ENCODE results near the gene SNAPIN.
A peak's percentile ranks its signal among the peaks of the same experiment; 100 is the strongest.

Gene SNAPIN

GRCh38 chr1:153616144-153616916 is 42.2 kb upstream of the SNAPIN start, which contains the start of gene S100A14:
TSS of gene S100A14 (minus strand) at chr1:153616325. CDS start at chr1:153615858, 467 bp downstream.
- Histone ChIP-seq H3K4me1 (ENCODE audit: insufficient read depth, low read length, poor library complexity, severe bottlenecking) (peaks cover 4% of the 10 kb centered on the region), H3K9me2 (replicated peaks; ENCODE audit: low read depth, low read length) (no peaks in the 10 kb centered on the region), H3K36me3 (ENCODE audit: insufficient read depth, low read length) (no peaks in the 10 kb centered on the region), H3K9ac (ENCODE audit: low read depth, low read length, poor library complexity, severe bottlenecking) (no peak within 1 kb of the TSS), H4K20me1 (ENCODE audit: insufficient read depth, low read length, poor library complexity, severe bottlenecking) (no peaks in the 10 kb centered on the region), H3K9me3 (ENCODE audit: insufficient read depth, low read depth, low read length) (no peaks in the 10 kb centered on the region), H3K4me3 (ENCODE audit: low read length, poor library complexity, severe bottlenecking) (no peak within 1 kb of the TSS), H3K27me3 (ENCODE audit: insufficient read depth, low read length, poor library complexity, severe bottlenecking) (no peaks in the 10 kb centered on the region), H2AFZ (ENCODE audit: low read length) (0 out of 2 replicates have a peak within 1 kb of the TSS, but pooled peaks have one; percentile 20), H3K79me2 (ENCODE audit: insufficient read depth, low read length) (no peaks in the 10 kb centered on the region), H3K4me2 (ENCODE audit: low read depth, low read length, poor library complexity, severe bottlenecking) (no peak within 1 kb of the TSS), H3F3A (ENCODE audit: low read depth) (no peaks in the 10 kb centered on the region)
- no peak for TF ChIP-seq EZH2phosphoT487 (IDR thresholded peaks at IDR 0.05; ENCODE audit: borderline replicate concordance)
- TF ChIP-seq, protein P1, sequence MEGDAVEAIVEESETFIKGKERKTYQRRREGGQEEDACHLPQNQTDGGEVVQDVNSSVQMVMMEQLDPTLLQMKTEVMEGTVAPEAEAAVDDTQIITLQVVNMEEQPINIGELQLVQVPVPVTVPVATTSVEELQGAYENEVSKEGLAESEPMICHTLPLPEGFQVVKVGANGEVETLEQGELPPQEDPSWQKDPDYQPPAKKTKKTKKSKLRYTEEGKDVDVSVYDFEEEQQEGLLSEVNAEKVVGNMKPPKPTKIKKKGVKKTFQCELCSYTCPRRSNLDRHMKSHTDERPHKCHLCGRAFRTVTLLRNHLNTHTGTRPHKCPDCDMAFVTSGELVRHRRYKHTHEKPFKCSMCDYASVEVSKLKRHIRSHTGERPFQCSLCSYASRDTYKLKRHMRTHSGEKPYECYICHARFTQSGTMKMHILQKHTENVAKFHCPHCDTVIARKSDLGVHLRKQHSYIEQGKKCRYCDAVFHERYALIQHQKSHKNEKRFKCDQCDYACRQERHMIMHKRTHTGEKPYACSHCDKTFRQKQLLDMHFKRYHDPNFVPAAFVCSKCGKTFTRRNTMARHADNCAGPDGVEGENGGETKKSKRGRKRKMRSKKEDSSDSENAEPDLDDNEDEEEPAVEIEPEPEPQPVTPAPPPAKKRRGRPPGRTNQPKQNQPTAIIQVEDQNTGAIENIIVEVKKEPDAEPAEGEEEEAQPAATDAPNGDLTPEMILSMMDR (conservative IDR thresholded peaks at IDR 0.05; ENCODE audit: low read length): no peak

- Histone ChIP-seq H3K4me3 (ENCODE audit: low read length, poor library complexity, severe bottlenecking) (no peak overlapping the region), H3K9ac (ENCODE audit: low read depth, low read length, poor library complexity, severe bottlenecking) (no peak overlapping the region), H3K27me3 (ENCODE audit: insufficient read depth, low read length, poor library complexity, severe bottlenecking) (no peaks in the 10 kb centered on the region), H2AFZ (ENCODE audit: low read length) (no peak overlapping the region), H3K4me2 (ENCODE audit: low read depth, low read length, poor library complexity, severe bottlenecking) (no peak overlapping the region), H3K36me3 (ENCODE audit: insufficient read depth, low read length) (no peaks in the 10 kb centered on the region), H4K20me1 (ENCODE audit: insufficient read depth, low read length, poor library complexity, severe bottlenecking) (no peaks in the 10 kb centered on the region), H3K4me1 (ENCODE audit: insufficient read depth, low read length, poor library complexity, severe bottlenecking) (peaks cover 4% of the 10 kb centered on the region), H3K9me2 (replicated peaks; ENCODE audit: low read depth, low read length) (no peaks in the 10 kb centered on the region), H3F3A (ENCODE audit: low read depth) (no peaks in the 10 kb centered on the region), H3K9me3 (ENCODE audit: insufficient read depth, low read depth, low read length) (no peaks in the 10 kb centered on the region), H3K79me2 (ENCODE audit: insufficient read depth, low read length) (no peaks in the 10 kb centered on the region)
- TF ChIP-seq, protein P1 (conservative IDR thresholded peaks at IDR 0.05; ENCODE audit: low read length): no peak
- no peak for TF ChIP-seq EZH2phosphoT487 (IDR thresholded peaks at IDR 0.05; ENCODE audit: borderline replicate concordance)
Measured at GRCh38 chr1:153616917-153617311, 41.6 kb upstream of the SNAPIN start.

- peaks cover 4% of the 10 kb centered on the region for H3K4me1 ChIP-seq (ENCODE audit: insufficient read depth, low read length, poor library complexity, severe bottlenecking)
- H3K27me3 ChIP-seq (ENCODE audit: insufficient read depth, low read length, poor library complexity, severe bottlenecking): no peaks in the 10 kb centered on the region
- H4K20me1 ChIP-seq (ENCODE audit: insufficient read depth, low read length, poor library complexity, severe bottlenecking): no peaks in the 10 kb centered on the region
- no peaks in the 10 kb centered on the region for H3K36me3 ChIP-seq (ENCODE audit: insufficient read depth, low read length)
- H3K4me2 ChIP-seq (ENCODE audit: low read depth, low read length, poor library complexity, severe bottlenecking): no peak overlapping the region
- no peaks in the 10 kb centered on the region for H3K79me2 ChIP-seq (ENCODE audit: insufficient read depth, low read length)
- no peak for TF ChIP-seq EZH2phosphoT487 (IDR thresholded peaks at IDR 0.05; ENCODE audit: borderline replicate concordance)
- TF ChIP-seq, protein P1 (conservative IDR thresholded peaks at IDR 0.05; ENCODE audit: low read length): peak; percentile 87
- H3F3A ChIP-seq (ENCODE audit: low read depth): no peaks in the 10 kb centered on the region
- peak overlapping the region; percentile 86 for H2AFZ ChIP-seq (ENCODE audit: low read length)
- no peak overlapping the region for H3K4me3 ChIP-seq (ENCODE audit: low read length, poor library complexity, severe bottlenecking)
- peak overlapping the region; percentile 27 for H3K9ac ChIP-seq (ENCODE audit: low read depth, low read length, poor library complexity, severe bottlenecking)
- H3K9me3 ChIP-seq (ENCODE audit: insufficient read depth, low read depth, low read length): no peaks in the 10 kb centered on the region
- no peaks in the 10 kb centered on the region for H3K9me2 ChIP-seq (replicated peaks; ENCODE audit: low read depth, low read length)
Measured at GRCh38 chr1:153617663-153618062, 40.8 kb upstream of the SNAPIN start.

Data from Loucy (cell line).